ENCODE results near the gene SMCO4. TPM values are rescaled to one million over a fixed set of nuclear protein-coding genes. Genes with fewer than 3 reads are reported as not detected.

The SMCO4 gene
- total RNA-seq, 6 experiments from 2014 or later: 43.5 to 106 (median 51.8) TPM

DNA sequence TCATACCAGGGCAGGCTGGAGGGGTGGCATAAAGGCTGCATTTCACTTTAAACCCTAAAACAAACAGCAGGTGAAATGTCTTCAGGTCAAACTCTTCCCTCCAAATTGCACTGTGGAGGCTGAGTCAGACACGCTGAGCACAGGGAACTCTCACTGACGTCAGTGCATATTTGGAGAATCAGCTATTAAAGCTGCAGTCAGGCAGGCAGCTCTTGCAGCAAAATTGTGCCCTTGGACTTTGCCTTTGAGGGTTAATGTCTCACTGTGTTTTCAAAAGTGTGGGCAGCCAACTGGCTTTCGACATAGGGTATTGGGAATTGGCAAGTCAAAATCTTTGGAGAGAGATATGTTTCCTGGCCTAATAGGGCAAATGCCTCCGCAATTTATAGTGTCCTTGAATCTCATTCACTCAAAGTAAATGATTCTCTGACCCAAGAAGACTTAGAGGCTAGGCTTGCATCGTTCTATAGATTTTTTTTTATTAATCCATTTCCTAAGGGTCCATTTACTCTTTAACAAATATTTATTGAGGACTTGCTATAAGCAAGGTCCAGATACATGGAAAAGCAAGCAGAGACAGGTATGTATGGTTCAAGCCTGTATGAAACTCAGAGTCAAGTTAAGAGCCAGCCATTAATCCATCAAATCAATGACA, 27.7 kb upstream of the SMCO4 start:
- WGBS (ENCODE audit: insufficient coverage, low coverage, low lambda C conversion rate, missing lambda C conversion rate): 18% methylated on average over 5 of the region's 5 CpGs
- Histone ChIP-seq H3K4me1 (peaks cover 0 to 45% (median 22%) of the 10 kb centered on the region in 4 donors), H3K27ac (peak overlapping the region; percentile 63 to 83 (median 75)), H3K4me3 (no peak overlapping the region), H3K27me3 (no peaks in the 10 kb centered on the region), H3K9me3 (no peaks in the 10 kb centered on the region), H3K36me3 (no peaks in the 10 kb centered on the region)
- ATAC-seq (peak; percentile 70 to 90 (median 81)), DNase-seq (peak; percentile 57 to 91 (median 78))
- intact Hi-C loops (cut with DNase I): no loop called here
- TF ChIP-seq POLR2A (IDR thresholded peaks at IDR 0.05): no peak
- TF ChIP-seq, protein P1, sequence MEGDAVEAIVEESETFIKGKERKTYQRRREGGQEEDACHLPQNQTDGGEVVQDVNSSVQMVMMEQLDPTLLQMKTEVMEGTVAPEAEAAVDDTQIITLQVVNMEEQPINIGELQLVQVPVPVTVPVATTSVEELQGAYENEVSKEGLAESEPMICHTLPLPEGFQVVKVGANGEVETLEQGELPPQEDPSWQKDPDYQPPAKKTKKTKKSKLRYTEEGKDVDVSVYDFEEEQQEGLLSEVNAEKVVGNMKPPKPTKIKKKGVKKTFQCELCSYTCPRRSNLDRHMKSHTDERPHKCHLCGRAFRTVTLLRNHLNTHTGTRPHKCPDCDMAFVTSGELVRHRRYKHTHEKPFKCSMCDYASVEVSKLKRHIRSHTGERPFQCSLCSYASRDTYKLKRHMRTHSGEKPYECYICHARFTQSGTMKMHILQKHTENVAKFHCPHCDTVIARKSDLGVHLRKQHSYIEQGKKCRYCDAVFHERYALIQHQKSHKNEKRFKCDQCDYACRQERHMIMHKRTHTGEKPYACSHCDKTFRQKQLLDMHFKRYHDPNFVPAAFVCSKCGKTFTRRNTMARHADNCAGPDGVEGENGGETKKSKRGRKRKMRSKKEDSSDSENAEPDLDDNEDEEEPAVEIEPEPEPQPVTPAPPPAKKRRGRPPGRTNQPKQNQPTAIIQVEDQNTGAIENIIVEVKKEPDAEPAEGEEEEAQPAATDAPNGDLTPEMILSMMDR (IDR thresholded peaks at IDR 0.05): no peak

DNA sequence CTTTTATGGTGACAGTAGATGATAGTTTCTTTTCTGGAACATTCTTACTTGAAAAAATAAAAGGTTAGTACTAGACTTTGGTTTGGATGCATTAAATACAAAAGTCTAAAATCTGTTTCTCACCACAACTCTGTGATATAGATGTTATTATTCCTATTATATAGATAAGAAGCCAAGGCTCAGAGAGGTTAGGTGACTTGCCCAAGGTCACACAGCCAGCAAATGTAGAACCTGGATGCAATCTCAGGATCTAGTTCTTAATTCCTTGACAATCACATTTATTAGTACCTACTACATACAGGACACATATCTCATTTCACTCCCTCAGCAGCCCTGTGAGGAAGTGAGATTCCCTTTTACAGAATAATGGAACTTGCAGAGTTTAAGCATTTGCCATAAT, 26.3 kb upstream of the SMCO4 start:
- ATAC-seq (no peak), DNase-seq (no peak)
- H3K9me3 ChIP-seq: no peaks in the 10 kb centered on the region
- intact Hi-C loops (cut with DNase I): no loop called here
- H3K27me3 ChIP-seq: no peaks in the 10 kb centered on the region
- H3K4me3 ChIP-seq: no peak overlapping the region
- TF ChIP-seq, protein P1 (IDR thresholded peaks at IDR 0.05): no peak
- TF ChIP-seq POLR2A (IDR thresholded peaks at IDR 0.05): no peak
- H3K27ac ChIP-seq: peak overlapping the region in 2 of 3 donors; percentile 60 to 83
- no peaks in the 10 kb centered on the region for H3K36me3 ChIP-seq
- peaks cover 0 to 45% (median 22%) of the 10 kb centered on the region in 4 donors for H3K4me1 ChIP-seq

DNA sequence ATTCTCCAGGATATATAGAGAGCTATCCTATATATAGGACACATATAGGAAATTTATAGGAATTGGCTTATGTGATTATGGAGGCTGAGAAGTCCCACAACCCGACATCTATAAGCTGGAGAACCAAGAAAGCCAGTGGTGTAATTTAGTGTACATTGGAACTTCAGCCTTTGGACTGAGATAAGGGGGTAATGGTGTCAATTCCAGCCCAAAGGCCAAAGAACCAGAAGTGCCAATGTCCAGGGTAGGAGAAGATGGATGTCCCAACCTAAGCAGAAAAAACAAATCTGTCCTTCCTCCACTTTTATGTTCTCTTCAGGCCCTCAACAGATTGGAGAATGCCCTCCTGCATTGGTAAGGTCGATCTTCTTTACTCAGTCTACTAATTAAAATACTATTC, 25.5 kb upstream of the SMCO4 start:
- WGBS (ENCODE audit: insufficient coverage, low coverage, low lambda C conversion rate, missing lambda C conversion rate): 34% methylated on average over 2 of the region's 2 CpGs
- Histone ChIP-seq H3K36me3 (no peaks in the 10 kb centered on the region), H3K4me3 (no peak overlapping the region), H3K27me3 (no peaks in the 10 kb centered on the region), H3K9me3 (no peaks in the 10 kb centered on the region), H3K4me1 (peaks cover 0 to 45% (median 22%) of the 10 kb centered on the region in 4 donors), H3K27ac (peak overlapping the region; percentile 39 to 83 (median 60))
- ATAC-seq (peak; percentile 2 to 55 (median 20)), DNase-seq (peak in 1 of 3 donors; percentile 60)
- intact Hi-C loops (cut with DNase I): no loop called here
- TF ChIP-seq POLR2A (IDR thresholded peaks at IDR 0.05): no peak
- TF ChIP-seq, protein P1 (IDR thresholded peaks at IDR 0.05): no peak

DNA sequence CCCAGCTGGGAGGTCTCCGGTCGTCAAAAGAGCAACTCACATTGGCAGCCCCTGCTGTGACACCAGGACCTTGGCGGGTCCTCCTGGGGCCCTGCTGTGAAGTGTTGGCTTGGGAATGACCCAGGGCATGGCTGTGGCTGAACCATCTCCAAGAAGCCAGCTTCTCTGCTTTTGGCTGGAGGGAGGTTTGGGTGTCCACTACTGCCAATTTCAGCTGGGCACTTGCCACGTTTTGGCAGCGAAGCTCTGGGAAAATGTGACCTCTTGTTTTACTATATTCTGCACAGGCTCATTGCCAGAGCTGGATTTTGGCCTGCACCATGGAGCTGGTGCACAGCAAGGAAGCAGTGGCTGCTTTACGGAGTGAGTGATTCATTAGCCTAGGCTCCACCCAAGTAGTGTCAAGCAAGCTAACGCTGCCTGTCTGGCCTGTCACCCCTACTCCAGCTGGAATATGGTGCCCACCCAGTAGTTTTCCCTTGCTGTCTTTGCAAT, 24.3 kb upstream of the SMCO4 start:
- H3K36me3 ChIP-seq: no peaks in the 10 kb centered on the region
- WGBS (ENCODE audit: insufficient coverage, low coverage, low lambda C conversion rate, missing lambda C conversion rate): no CpG with 5 or more reads among the region's 7 CpGs
- no peaks in the 10 kb centered on the region for H3K9me3 ChIP-seq
- no peaks in the 10 kb centered on the region for H3K27me3 ChIP-seq
- H3K27ac ChIP-seq: peak overlapping the region; percentile 39 to 83 (median 60)
- ATAC-seq (peak; percentile 84 to 90 (median 86)), DNase-seq (peak; percentile 83 to 97 (median 92))
- peaks cover 0 to 45% (median 22%) of the 10 kb centered on the region in 4 donors for H3K4me1 ChIP-seq
- TF ChIP-seq POLR2A (IDR thresholded peaks at IDR 0.05): peak; percentile 55
- TF ChIP-seq, protein P1 (IDR thresholded peaks at IDR 0.05): no peak
- intact Hi-C loops (cut with DNase I): no loop called here
- no peak overlapping the region for H3K4me3 ChIP-seq
